PFSK-1 (cell line): ENCODE data around the gene MAML1.

Experiments
- FOXP2 ChIP-seq: optimal IDR thresholded peaks from 2 replicates; pipeline ENCODE3; 2011; ENCODE audit warnings: borderline replicate concordance, control low read depth, inconsistent platforms; ENCODE audit not compliant: insufficient read depth; ENCODE audit errors: extremely low read length, extremely low read depth
- POLR2AphosphoS5 ChIP-seq: IDR thresholded peaks from 2 replicates; pipeline ENCODE4 v1.6.1; 2012; ENCODE audit warnings: low read depth, mild to moderate bottlenecking, control low read depth, low read length, moderate library complexity
- SIN3A ChIP-seq: IDR thresholded peaks from 2 replicates; pipeline ENCODE4 v1.6.1; 2012; ENCODE audit warnings: mild to moderate bottlenecking, low read length, moderate library complexity, borderline replicate concordance; ENCODE audit not compliant: insufficient read depth
- TAF1 ChIP-seq: IDR thresholded peaks from 2 replicates; pipeline ENCODE4 v1.6.1; 2012; ENCODE audit warnings: low read length, control low read depth, borderline replicate concordance; ENCODE audit not compliant: insufficient read depth
- TF ChIP-seq, protein P1 (sequence below), 2 experiments: IDR thresholded peaks; 2 replicates each; pipeline versions ENCODE4 v1.6.1 to v1.8.0; 2011 to 2012; ENCODE audit warnings: low read depth in 2 of 2, low read length in 2 of 2, control low read depth in 1 of 2, inconsistent platforms in 1 of 2, mild to moderate bottlenecking in 1 of 2, moderate library complexity in 1 of 2; ENCODE audit not compliant: insufficient read depth in 1 of 2

Gene MAML1

DNA sequence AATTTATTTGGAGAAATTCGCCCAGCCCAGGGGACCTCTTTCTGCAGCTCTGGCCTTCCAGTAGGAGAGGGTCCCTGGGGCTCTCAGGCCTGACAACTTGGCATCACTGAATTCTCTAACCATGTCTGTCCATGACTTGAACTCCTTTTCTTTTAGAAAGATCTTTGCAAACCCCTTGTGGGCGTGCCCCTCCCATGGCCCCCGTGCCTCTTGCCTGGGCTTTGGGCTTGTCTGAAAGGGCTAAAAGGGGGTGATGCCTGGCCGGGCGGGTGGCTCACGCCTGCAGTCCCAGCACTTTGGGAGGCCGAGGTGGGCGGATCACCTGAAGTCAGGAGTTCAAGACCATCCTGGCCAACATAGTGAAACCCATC is 84.8 kb downstream of the MAML1 start:
- TF ChIP-seq POLR2AphosphoS5 (no peak), TAF1 (no peak), FOXP2 (no peak), SIN3A (no peak)
- TF ChIP-seq, protein P1, sequence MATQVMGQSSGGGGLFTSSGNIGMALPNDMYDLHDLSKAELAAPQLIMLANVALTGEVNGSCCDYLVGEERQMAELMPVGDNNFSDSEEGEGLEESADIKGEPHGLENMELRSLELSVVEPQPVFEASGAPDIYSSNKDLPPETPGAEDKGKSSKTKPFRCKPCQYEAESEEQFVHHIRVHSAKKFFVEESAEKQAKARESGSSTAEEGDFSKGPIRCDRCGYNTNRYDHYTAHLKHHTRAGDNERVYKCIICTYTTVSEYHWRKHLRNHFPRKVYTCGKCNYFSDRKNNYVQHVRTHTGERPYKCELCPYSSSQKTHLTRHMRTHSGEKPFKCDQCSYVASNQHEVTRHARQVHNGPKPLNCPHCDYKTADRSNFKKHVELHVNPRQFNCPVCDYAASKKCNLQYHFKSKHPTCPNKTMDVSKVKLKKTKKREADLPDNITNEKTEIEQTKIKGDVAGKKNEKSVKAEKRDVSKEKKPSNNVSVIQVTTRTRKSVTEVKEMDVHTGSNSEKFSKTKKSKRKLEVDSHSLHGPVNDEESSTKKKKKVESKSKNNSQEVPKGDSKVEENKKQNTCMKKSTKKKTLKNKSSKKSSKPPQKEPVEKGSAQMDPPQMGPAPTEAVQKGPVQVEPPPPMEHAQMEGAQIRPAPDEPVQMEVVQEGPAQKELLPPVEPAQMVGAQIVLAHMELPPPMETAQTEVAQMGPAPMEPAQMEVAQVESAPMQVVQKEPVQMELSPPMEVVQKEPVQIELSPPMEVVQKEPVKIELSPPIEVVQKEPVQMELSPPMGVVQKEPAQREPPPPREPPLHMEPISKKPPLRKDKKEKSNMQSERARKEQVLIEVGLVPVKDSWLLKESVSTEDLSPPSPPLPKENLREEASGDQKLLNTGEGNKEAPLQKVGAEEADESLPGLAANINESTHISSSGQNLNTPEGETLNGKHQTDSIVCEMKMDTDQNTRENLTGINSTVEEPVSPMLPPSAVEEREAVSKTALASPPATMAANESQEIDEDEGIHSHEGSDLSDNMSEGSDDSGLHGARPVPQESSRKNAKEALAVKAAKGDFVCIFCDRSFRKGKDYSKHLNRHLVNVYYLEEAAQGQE (IDR thresholded peaks at IDR 0.05; ENCODE audit: insufficient read depth in 1 of 2, low read depth in 2 of 2, low read length in 2 of 2), result no peak

DNA sequence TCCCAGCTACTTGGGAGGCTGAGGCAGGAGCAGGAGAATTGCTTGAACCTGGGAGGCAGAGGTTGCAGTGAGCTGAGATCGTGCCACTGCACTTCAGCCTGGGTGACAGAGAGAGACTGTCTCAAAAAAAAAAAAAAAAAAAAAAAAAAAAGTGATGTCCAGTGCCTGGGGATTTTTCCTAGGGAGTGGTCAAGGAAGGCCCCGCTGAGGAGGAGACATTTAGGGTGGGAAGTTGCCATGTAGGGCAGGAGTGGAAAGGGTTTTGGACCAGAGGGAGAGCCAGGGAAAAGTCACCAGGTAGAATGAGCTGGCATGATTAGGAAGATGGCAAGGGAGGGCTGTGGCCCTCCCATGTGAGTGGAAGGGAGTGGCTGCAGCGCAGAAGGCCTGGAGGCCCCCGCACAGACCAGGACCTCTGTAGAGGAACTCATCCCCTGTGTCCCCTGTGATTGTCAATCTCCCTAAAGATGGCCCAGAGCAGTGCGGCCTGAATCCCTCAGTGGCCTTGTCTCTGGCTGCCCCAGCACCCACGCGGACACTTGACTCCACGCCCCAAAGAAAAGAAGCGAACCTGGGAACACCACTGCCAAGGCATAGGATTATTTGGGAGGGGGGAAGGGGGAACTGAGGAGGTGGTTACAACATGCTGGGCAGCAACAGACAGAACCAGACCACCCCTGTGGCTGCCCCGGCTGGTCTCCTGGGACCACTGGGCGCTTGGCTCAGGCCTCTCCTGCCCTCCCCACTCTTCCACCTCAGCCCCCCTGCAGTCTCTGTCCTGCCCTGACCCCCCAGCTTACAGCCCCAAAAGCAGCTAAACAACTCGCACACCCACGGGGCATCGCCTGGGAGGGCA is 85.5 kb downstream of the MAML1 start:
- TF ChIP-seq FOXP2 (no peak), SIN3A (no peak), TAF1 (no peak), POLR2AphosphoS5 (no peak)
- TF ChIP-seq, protein P1 (IDR thresholded peaks at IDR 0.05; ENCODE audit: insufficient read depth in 1 of 2, low read depth in 2 of 2, low read length in 2 of 2), result no peak

DNA sequence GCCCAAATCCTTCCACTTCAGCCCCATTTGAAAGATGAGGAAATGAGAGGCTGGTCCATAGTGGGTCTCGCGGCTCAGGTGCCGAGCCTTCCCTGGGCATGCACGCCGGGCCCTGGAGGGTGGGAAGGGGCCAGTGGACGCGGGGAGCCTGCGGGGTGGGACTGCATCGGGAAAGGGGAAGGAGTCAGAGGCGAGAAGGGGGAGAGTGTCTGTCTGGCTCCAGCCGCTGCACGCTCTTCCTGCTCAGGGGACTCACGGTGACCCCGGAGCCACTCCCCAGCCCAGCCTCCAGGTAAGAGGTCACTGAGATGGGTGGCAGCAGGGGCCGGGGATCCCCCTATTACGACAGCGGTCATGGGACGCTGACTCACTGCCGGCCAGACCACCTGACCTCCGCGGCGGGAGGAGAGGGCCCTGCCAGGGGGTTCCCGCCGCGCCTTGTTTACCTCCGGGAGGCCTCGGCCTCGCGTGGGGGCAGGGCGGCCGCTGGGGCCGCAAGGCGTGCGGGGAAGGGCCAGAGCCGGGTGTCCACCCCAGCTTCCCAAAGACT is 86.2 kb downstream of the MAML1 start:
- no peak for TF ChIP-seq FOXP2
- TF ChIP-seq, protein P1 (IDR thresholded peaks at IDR 0.05; ENCODE audit: insufficient read depth in 1 of 2, low read depth in 2 of 2, low read length in 2 of 2), result 0 out of 4 replicates have a peak, but pooled peaks of 1 of the 2 experiments have one; percentile 19
- TF ChIP-seq SIN3A, result no peak
- peak; percentile 46; the same call in 1 of the 2 replicates for TF ChIP-seq POLR2AphosphoS5
- TF ChIP-seq TAF1, result no peak

DNA sequence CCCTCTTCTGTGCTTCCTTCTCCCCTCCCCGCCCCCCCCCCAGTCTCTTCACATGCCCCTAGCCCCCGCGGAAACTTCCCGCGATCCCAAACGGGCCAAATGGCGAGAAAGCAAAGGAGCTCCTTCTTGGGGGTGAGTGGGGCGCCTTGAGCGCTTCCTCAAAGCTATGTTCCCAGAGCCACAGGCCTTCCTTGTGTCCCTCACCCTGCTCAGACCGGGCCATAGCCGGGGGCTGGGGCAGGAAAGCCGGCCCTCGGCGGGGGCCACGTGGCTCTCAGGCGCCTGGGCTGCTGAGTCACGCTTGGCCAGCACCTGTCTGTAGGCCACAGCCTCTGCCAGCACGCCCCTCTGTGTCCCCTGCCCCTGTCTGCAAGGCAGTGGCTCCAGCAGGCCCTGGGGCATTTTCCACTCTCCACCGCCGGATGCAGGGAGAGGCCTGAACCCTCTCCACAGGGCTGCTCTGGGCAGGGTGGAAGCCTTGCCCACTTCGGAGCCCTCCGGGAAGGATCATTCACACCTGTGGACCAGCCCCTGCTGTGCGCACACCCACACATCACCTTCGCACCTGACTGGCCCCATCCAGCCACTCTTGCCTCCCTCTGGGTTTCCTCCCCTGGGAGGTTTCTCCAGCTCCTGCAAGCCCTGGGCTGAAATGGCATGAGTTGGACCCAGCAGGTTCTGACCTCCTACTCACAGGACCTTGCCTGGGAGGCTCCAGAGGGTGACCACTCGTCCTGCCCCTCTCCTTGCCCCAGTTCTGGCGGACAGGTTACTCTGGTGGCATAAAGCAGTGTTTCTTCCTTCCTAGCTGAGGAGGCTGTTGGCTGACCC is 86.9 kb downstream of the MAML1 start:
- no peak for TF ChIP-seq TAF1
- TF ChIP-seq, protein P1 (IDR thresholded peaks at IDR 0.05; ENCODE audit: insufficient read depth in 1 of 2, low read depth in 2 of 2, low read length in 2 of 2), result no peak
- TF ChIP-seq POLR2AphosphoS5, result no peak
- TF ChIP-seq FOXP2, result no peak
- TF ChIP-seq SIN3A, result no peak
